ENCODE measurements around the gene FOXP1.

- TF ChIP-seq POLR2A (IDR thresholded peaks at IDR 0.05; ENCODE audit: low read depth, low read length) (no peak), POLR2AphosphoS5 (IDR thresholded peaks at IDR 0.05; ENCODE audit: low read depth, low read length) (no peak)
These were observed 325.0 kb downstream of the FOXP1 start for GRCh38 chr3:71258526-71258925.

Measured in GM12892 (cell line).